H1 (cell line): ENCODE measurements around the gene PTPRO. TPM values are rescaled to one million over a fixed set of nuclear protein-coding genes. Genes with fewer than 3 reads are reported as not detected.

Experiments
- CTCF ChIA-PET: fragments of 300-600 bp; sonication (Branson Sonifier 250); formaldehyde crosslinking; loops from one replicate; lab custom pipeline; 2021; ENCODE audit not compliant: partially characterized antibody; lab: Charles Lee
- POLR2A ChIA-PET: fragments of 300-600 bp; sonication (Branson Sonifier 250); formaldehyde crosslinking; loops from one replicate; lab custom pipeline; 2021; ENCODE audit warnings: inconsistent platforms; ENCODE audit not compliant: partially characterized antibody; lab: Charles Lee
- DNase-seq, 2 experiments: peaks; one replicate each; pipeline versions ENCODE4 v3.0.0 to v3.0.0-alpha.2; 2010 to 2022; ENCODE audit warnings: low spot score in 2 of 2, low read depth in 1 of 2, mixed read lengths in 1 of 2
- FAIRE-seq: peaks from 2 replicates; lab custom pipeline; 2011; peaks lifted over from hg19 to GRCh38; lab: Jason Lieb, UNC
- H2AFZ ChIP-seq: 2 replicates; pipeline ENCODE4 v1.8.1; 2012; ENCODE audit warnings: low read length, inconsistent platforms
- H2AK5ac ChIP-seq: 2 replicates; pipeline ENCODE4 v1.6.1; 2013; ENCODE audit warnings: low read depth, low read length
- H2BK120ac ChIP-seq: replicated peaks from 2 replicates; pipeline ENCODE3; 2013; ENCODE audit warnings: low read depth, low read length, inconsistent platforms
- H2BK12ac ChIP-seq: 2 replicates; pipeline ENCODE4 v1.6.1; 2013; ENCODE audit warnings: low read depth, low read length
- H2BK15ac ChIP-seq: 2 replicates; pipeline ENCODE4 v1.6.1; 2013; ENCODE audit warnings: low read length
- H2BK20ac ChIP-seq: 2 replicates; pipeline ENCODE4 v1.6.1; 2013; ENCODE audit warnings: low read length
- H2BK5ac ChIP-seq: 2 replicates; pipeline ENCODE4 v1.6.1; 2013; ENCODE audit warnings: low read depth, low read length
- H3K14ac ChIP-seq: 2 replicates; pipeline ENCODE4 v1.6.1; 2013; ENCODE audit warnings: inconsistent platforms; ENCODE audit not compliant: insufficient read length
- H3K18ac ChIP-seq: 2 replicates; pipeline ENCODE4 v1.6.1; 2013; ENCODE audit warnings: low read length; ENCODE audit errors: extremely low read depth
- H3K23ac ChIP-seq: 2 replicates; pipeline ENCODE4 v1.6.1; 2013; ENCODE audit warnings: inconsistent platforms; ENCODE audit not compliant: insufficient read length
- H3K23me2 ChIP-seq: 2 replicates; pipeline ENCODE4 v1.6.1; 2013; ENCODE audit warnings: low read depth, low read length
- H3K27ac ChIP-seq: 2 replicates; pipeline ENCODE4 v1.6.1; 2011; ENCODE audit warnings: low read depth, low read length, inconsistent platforms
- H3K27me3 ChIP-seq, 4 experiments: replicated peaks in 1 of 4; 1 replicate in 1 of 4; 2 replicates in 3 of 4; pipeline versions ENCODE4 v1.6.1 to v1.8.1; 2011 to 2013; ENCODE audit warnings: low read length in 3 of 4, mild to moderate bottlenecking in 3 of 4, inconsistent platforms in 2 of 4, mixed read lengths in 2 of 4, moderate library complexity in 1 of 4; ENCODE audit not compliant: control insufficient read depth in 3 of 4, insufficient read depth in 3 of 4; ENCODE audit errors: extremely low read depth in 1 of 4
- H3K36me3 ChIP-seq, 4 experiments: 2 replicates each; pipeline versions ENCODE4 v1.6.1 to v1.8.1; 2011 to 2013; ENCODE audit warnings: mild to moderate bottlenecking in 4 of 4, low read length in 3 of 4, moderate library complexity in 2 of 4, control low read depth in 1 of 4, inconsistent platforms in 1 of 4; ENCODE audit not compliant: insufficient read depth in 4 of 4, control insufficient read depth in 2 of 4
- H3K4ac ChIP-seq: replicated peaks from 2 replicates; pipeline ENCODE3; 2013; ENCODE audit warnings: low read length, low read depth, mixed read lengths, inconsistent platforms; ENCODE audit not compliant: insufficient read length
- H3K4me1 ChIP-seq, 4 experiments: replicated peaks in 1 of 4; 1 replicate in 1 of 4; 2 replicates in 3 of 4; pipeline versions ENCODE4 v1.6.1 to v1.8.1; 2011 to 2013; ENCODE audit warnings: low read length in 3 of 4, inconsistent platforms in 2 of 4, mixed read lengths in 1 of 4; ENCODE audit not compliant: insufficient read depth in 4 of 4, control insufficient read depth in 3 of 4
- H3K4me2 ChIP-seq, 2 experiments: 2 replicates each; pipeline versions ENCODE4 v1.6.1 to v1.8.1; 2011 to 2013; ENCODE audit warnings: low read depth in 2 of 2, low read length in 2 of 2, control low read depth in 1 of 2, inconsistent platforms in 1 of 2, mild to moderate bottlenecking in 1 of 2; ENCODE audit not compliant: insufficient read depth in 1 of 2
- H3K4me3 ChIP-seq, 4 experiments: fragments of 200-600, 300-600 bp in 1 of 4; sonication (generic), shearing (Covaris generic), sonication (Bioruptor Twin) in 1 of 4; 2 replicates each; pipeline versions ENCODE4 v1.5.1 to v1.8.1; 2011 to 2016; ENCODE audit warnings: low read length in 4 of 4, low read depth in 3 of 4, control low read depth in 2 of 4, inconsistent platforms in 2 of 4, mild to moderate bottlenecking in 2 of 4, mixed read lengths in 1 of 4, moderate library complexity in 1 of 4; ENCODE audit not compliant: insufficient read depth in 2 of 4; ENCODE audit errors: extremely low read depth in 1 of 4
- H3K56ac ChIP-seq: replicated peaks from 2 replicates; pipeline ENCODE3; 2013; ENCODE audit warnings: low read depth, mild to moderate bottlenecking, mixed read lengths, low read length, inconsistent platforms; ENCODE audit not compliant: insufficient read length
- H3K79me1 ChIP-seq: 2 replicates; pipeline ENCODE4 v1.6.1; 2013; ENCODE audit warnings: low read depth, low read length, control low read depth
- H3K79me2 ChIP-seq, 2 experiments: 2 replicates each; pipeline versions ENCODE4 v1.6.1 to v1.8.1; 2012 to 2013; ENCODE audit warnings: low read length in 2 of 2, mild to moderate bottlenecking in 2 of 2, inconsistent platforms in 1 of 2; ENCODE audit not compliant: insufficient read depth in 2 of 2, control insufficient read depth in 1 of 2
- H3K9ac ChIP-seq, 4 experiments: replicated peaks in 1 of 4; 1 replicate in 1 of 4; 2 replicates in 3 of 4; pipeline versions ENCODE4 v1.6.1 to v1.8.1; 2011 to 2013; ENCODE audit warnings: low read depth in 3 of 4, low read length in 3 of 4, control low read depth in 2 of 4, mild to moderate bottlenecking in 2 of 4, moderate library complexity in 2 of 4, inconsistent platforms in 1 of 4; ENCODE audit errors: extremely low read depth in 1 of 4
- H3K9me3 ChIP-seq, 2 experiments: 2 replicates each; pipeline versions ENCODE4 v1.6.1 to v1.8.1; 2012 to 2013; ENCODE audit warnings: mild to moderate bottlenecking in 2 of 2, moderate library complexity in 2 of 2, control low read depth in 1 of 2, inconsistent platforms in 1 of 2, low read depth in 1 of 2, low read length in 1 of 2, mixed read lengths in 1 of 2; ENCODE audit not compliant: insufficient read depth in 2 of 2
- H4K20me1 ChIP-seq, 2 experiments: replicated peaks in 1 of 2; 2 replicates each; pipeline versions ENCODE3 to v1.8.1; 2011 to 2013; ENCODE audit warnings: inconsistent platforms in 2 of 2, low read length in 2 of 2, mild to moderate bottlenecking in 1 of 2; ENCODE audit not compliant: insufficient read depth in 2 of 2, control insufficient read depth in 1 of 2
- H4K5ac ChIP-seq: 2 replicates; pipeline ENCODE4 v1.6.1; 2013; ENCODE audit warnings: low read length, low read depth, mixed read lengths, inconsistent platforms; ENCODE audit not compliant: insufficient read length
- H4K8ac ChIP-seq: 2 replicates; pipeline ENCODE4 v1.8.0; 2013; ENCODE audit warnings: mild to moderate bottlenecking, moderate library complexity, low read length, inconsistent platforms; ENCODE audit not compliant: insufficient read depth; ENCODE audit errors: extremely low read depth
- H4K91ac ChIP-seq: replicated peaks from 2 replicates; pipeline ENCODE3; 2013; ENCODE audit warnings: low read length, mixed read lengths, inconsistent platforms; ENCODE audit not compliant: insufficient read length
- BACH1 ChIP-seq: IDR thresholded peaks from 2 replicates; pipeline ENCODE4 v1.6.1; 2012; ENCODE audit warnings: low read length, improper control_type of control experiment
- KDM4A ChIP-seq: IDR thresholded peaks from one replicate; pipeline ENCODE4 v1.7.1; 2012; ENCODE audit warnings: low read depth, mild to moderate bottlenecking, moderate library complexity, low read length, inconsistent platforms; ENCODE audit not compliant: severe bottlenecking
- POLR2AphosphoS5 ChIP-seq: IDR thresholded peaks from 2 replicates; pipeline ENCODE4 v1.6.1; 2011; ENCODE audit warnings: low read depth, low read length
- SP2 ChIP-seq: IDR thresholded peaks from 2 replicates; pipeline ENCODE4 v1.6.1; 2012; ENCODE audit warnings: mild to moderate bottlenecking, low read length, inconsistent platforms
- SRF ChIP-seq: IDR thresholded peaks from 2 replicates; pipeline ENCODE4 v1.6.1; 2011; ENCODE audit warnings: mild to moderate bottlenecking, low read depth, low read length, moderate library complexity
- TAF1 ChIP-seq: IDR thresholded peaks from 2 replicates; pipeline ENCODE4 v1.6.1; 2011; ENCODE audit warnings: mild to moderate bottlenecking, low read depth, low read length
- USF2 ChIP-seq: IDR thresholded peaks from 2 replicates; pipeline ENCODE4 v1.6.1; 2011; ENCODE audit warnings: low read length, improper control_type of control experiment
- WGBS, 2 experiments: shearing (Covaris generic) in 1 of 2; methylation state at CpG; one replicate each; pipeline versions ENCODE4 v1.1.6 to v1.1.7; 2013 to 2015; ENCODE audit warnings: low lambda C conversion rate in 2 of 2, mixed read lengths in 2 of 2, inconsistent platforms in 1 of 2, low coverage in 1 of 2, missing lambda C conversion rate in 1 of 2; ENCODE audit not compliant: insufficient replicate concordance in 2 of 2, insufficient coverage in 1 of 2, insufficient read length in 1 of 2; ENCODE audit errors: extremely low coverage in 1 of 2, missing lambda C conversion rate in 1 of 2; 5-methylcytosine and 5-hydroxymethylcytosine counted together
- polyA plus RNA-seq, 7 experiments: library from polyadenylated mRNA; depleted of rRNA in 3 of 7; stranded (reverse) in 5 of 7; unstranded in 2 of 7; fragments of >200 nt in 5 of 7; fragments of 200-250 nt in 2 of 7; gene quantifications; 1 replicate in 5 of 7; 2 replicates in 1 of 7; 4 replicates in 1 of 7; pipeline versions ENCODE4 v1.2.1 to v1.2.3, GENCODE V29; 2011 to 2013; ENCODE audit warnings: missing spikeins in 2 of 7, mixed read lengths in 2 of 7
- total RNA-seq: library from RNA; stranded (reverse); fragmentation: NEBNext Ultra II Directional; extraction: Animal tissue kit (Norgen Biotek cat#: 25700); gene quantifications from 2 replicates; pipeline ENCODE4 v1.2.1, GENCODE V29; 2021

Gene PTPRO
- total and polyA plus RNA-seq, 2 of the 8 experiments (the other 6 are each of a cell fraction or from before 2014, with no cell fraction given), result 0.73 to 1.7 TPM

- no peak overlapping the region for H3K4me2 ChIP-seq
- no peak for FAIRE-seq
- no peak overlapping the region for H2BK120ac ChIP-seq
- H2BK15ac ChIP-seq, result no peak overlapping the region
- POLR2A ChIA-PET, result no interaction called here
- H4K91ac ChIP-seq, result no peak overlapping the region
- H4K5ac ChIP-seq, result no peak overlapping the region
- H3K79me1 ChIP-seq, result no peaks in the 10 kb centered on the region
- no peaks in the 10 kb centered on the region for H3K9me3 ChIP-seq
- CTCF ChIA-PET, result interaction anchor here (0.6 to 6.9 kb wide), 7 partner anchors 13 to 433 kb away, joined by 3 to 37 read pairs (median 9); partner anchors contain the start of gene RERG
- no peak for DNase-seq
- no peaks in the 10 kb centered on the region for H3K79me2 ChIP-seq
- 98% methylated on average over 3 of the region's 3 CpGs; no CpG with 5 or more reads in 1 of the 2 experiments for WGBS, 2 experiments
- no peak overlapping the region for H2BK5ac ChIP-seq
- no peaks in the 10 kb centered on the region for H3K4me1 ChIP-seq
- H3K9ac ChIP-seq, result no peak overlapping the region; a peak in 2 of 7 replicates
- H2AK5ac ChIP-seq, result no peak overlapping the region
- H3K23ac ChIP-seq, result no peak overlapping the region
- no peaks in the 10 kb centered on the region for H3K36me3 ChIP-seq
- no peaks in the 10 kb centered on the region for H3K23me2 ChIP-seq
- H2AFZ ChIP-seq, result no peak overlapping the region
- H3K4ac ChIP-seq, result no peak overlapping the region
- no peak overlapping the region for H2BK12ac ChIP-seq
- H3K27me3 ChIP-seq, result no peaks in the 10 kb centered on the region
- H2BK20ac ChIP-seq, result no peak overlapping the region
- no peak overlapping the region for H3K4me3 ChIP-seq
- no peak overlapping the region for H3K18ac ChIP-seq
- no peaks in the 10 kb centered on the region for H4K20me1 ChIP-seq
- H4K8ac ChIP-seq, result no peak overlapping the region
- no peak overlapping the region for H3K56ac ChIP-seq
- H3K27ac ChIP-seq, result no peak overlapping the region
- no peak for TF ChIP-seq USF2
- TF ChIP-seq BACH1, result no peak
- TF ChIP-seq SP2, result no peak
- no peak for TF ChIP-seq KDM4A
- no peak for TF ChIP-seq TAF1
- no peak for TF ChIP-seq POLR2AphosphoS5
- TF ChIP-seq SRF, result no peak
- H3K14ac ChIP-seq, result no peak overlapping the region
These were observed 47.7 kb upstream of the PTPRO start for GRCh38 chr12:15274561-15274967.
